ENCODE measurements around the gene KIF17. TPM values are rescaled to one million over a fixed set of nuclear protein-coding genes. Genes with fewer than 3 reads are reported as not detected.
"Not testable (repeated sequence)": the region's sequence is repeated elsewhere in the genome, so short reads cannot be mapped to it uniquely, and the experiment has no call there.

Gene KIF17
- total and polyA plus RNA-seq, 4 donors: 0.49 to 3.2 (median 2.6) TPM

- no peak overlapping the region for H3K4me3 ChIP-seq (ENCODE audit: low read length in 2 of 2)
These were observed 35.8 kb downstream of the KIF17 start for GRCh38 chr1:20681999-20682398.

DNA sequence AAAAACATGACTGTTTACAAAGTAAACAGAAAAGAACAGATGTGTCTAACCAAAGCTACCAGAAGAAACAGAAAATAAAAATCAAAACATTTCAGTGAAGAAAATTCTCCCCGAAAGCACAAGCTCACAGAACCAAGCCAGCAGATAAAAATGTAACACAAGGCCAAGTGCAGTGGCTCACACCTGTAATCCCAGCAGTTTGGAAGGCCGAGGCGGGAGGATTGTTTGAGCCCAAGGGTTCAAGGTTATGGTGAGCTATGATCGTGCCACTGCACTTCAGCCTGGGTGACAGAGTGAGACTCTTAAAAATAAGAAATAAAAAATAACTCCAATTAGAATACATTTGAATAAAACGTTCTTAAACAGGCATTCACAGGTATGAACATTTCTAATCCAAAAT is 37.5 kb downstream of the KIF17 start:
- no peak for ATAC-seq (ENCODE audit: low FRiP score)
- intact Hi-C loops (cut with DNase I): no loop called here

More at GRCh38 chr1:20681999-20682398, 35.8 kb downstream of the KIF17 start:
- WGBS, 2 donors: 88 to 89% methylated on average over 9 of the region's 9 CpGs
- H3K36me3 ChIP-seq (ENCODE audit: control insufficient read depth in 1 of 2, insufficient read depth in 2 of 2, low read length in 1 of 2): no peaks in the 10 kb centered on the region
- no peaks in the 10 kb centered on the region for H3K4me1 ChIP-seq (ENCODE audit: control insufficient read depth in 1 of 2, insufficient read depth in 2 of 2, low read length in 2 of 2)
- no peaks in the 10 kb centered on the region for H3K9me3 ChIP-seq (ENCODE audit: control insufficient read depth, low read length)
- DNase-seq (no peak), ATAC-seq (ENCODE audit: low FRiP score) (no peak)
- no peak overlapping the region for H3K27ac ChIP-seq (ENCODE audit: low read depth in 1 of 2, low read length in 2 of 2)
- no peaks in the 10 kb centered on the region for H3K27me3 ChIP-seq (ENCODE audit: control insufficient read depth in 1 of 2, insufficient read depth in 2 of 2, low read length in 1 of 2)
- intact Hi-C loops (cut with DNase I): no loop called here

GRCh38 chr1:20678599-20678998 is 39.2 kb downstream of the KIF17 start:
- no peak overlapping the region for H3K27ac ChIP-seq (ENCODE audit: low read depth in 1 of 2, low read length in 2 of 2)
- no peaks in the 10 kb centered on the region for H3K27me3 ChIP-seq (ENCODE audit: control insufficient read depth in 1 of 2, insufficient read depth in 2 of 2, low read length in 1 of 2)
- H3K36me3 ChIP-seq (ENCODE audit: control insufficient read depth in 1 of 2, insufficient read depth in 2 of 2, low read length in 1 of 2): no peaks in the 10 kb centered on the region
- no peaks in the 10 kb centered on the region for H3K9me3 ChIP-seq (ENCODE audit: control insufficient read depth, low read length)
- H3K4me1 ChIP-seq (ENCODE audit: control insufficient read depth in 1 of 2, insufficient read depth in 2 of 2, low read length in 2 of 2): no peaks in the 10 kb centered on the region
- DNase-seq: no peak
- ATAC-seq (ENCODE audit: low FRiP score): no peak
- intact Hi-C loops (cut with DNase I): no loop called here
- 77 to 81% methylated on average over 6 of the region's 6 CpGs for WGBS, 2 donors
- no peak overlapping the region for H3K4me3 ChIP-seq (ENCODE audit: low read length in 2 of 2)

More for the DNA sequence above, 37.5 kb downstream of the KIF17 start:
- Histone ChIP-seq H3K9me3 (ENCODE audit: control insufficient read depth, low read length) (no peaks in the 10 kb centered on the region), H3K4me3 (ENCODE audit: low read length in 2 of 2) (no peak overlapping the region), H3K27me3 (ENCODE audit: control insufficient read depth in 1 of 2, insufficient read depth in 2 of 2, low read length in 1 of 2) (no peaks in the 10 kb centered on the region), H3K4me1 (ENCODE audit: control insufficient read depth in 1 of 2, insufficient read depth in 2 of 2, low read length in 2 of 2) (no peaks in the 10 kb centered on the region), H3K36me3 (ENCODE audit: control insufficient read depth in 1 of 2, insufficient read depth in 2 of 2, low read length in 1 of 2) (no peaks in the 10 kb centered on the region), H3K27ac (ENCODE audit: low read depth in 1 of 2, low read length in 2 of 2) (no peak overlapping the region)
- no peak for DNase-seq
- WGBS, 2 donors: 76 to 77% methylated on average over 5 of the region's 5 CpGs

DNA sequence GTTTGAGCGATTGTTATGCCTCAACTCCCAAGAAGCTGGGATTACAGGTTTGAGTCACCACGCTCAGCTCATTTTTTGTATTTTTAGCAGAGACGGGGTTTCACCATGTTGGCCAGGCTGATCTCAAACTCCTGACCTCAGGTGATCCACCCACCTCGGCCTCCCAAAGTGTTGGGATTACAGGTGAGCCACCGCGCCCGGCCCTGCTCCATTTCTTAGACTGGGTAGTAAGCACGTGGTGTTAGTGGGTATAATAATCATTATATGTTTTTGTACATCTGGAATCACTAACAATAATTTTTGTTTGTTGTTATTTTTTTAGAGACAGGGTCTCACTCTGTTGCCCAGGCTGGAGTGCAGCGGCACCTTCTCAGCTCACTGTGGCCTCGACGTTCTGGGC is 44.2 kb downstream of the KIF17 start:
- H3K36me3 ChIP-seq (ENCODE audit: control insufficient read depth in 1 of 2, insufficient read depth in 2 of 2, low read length in 1 of 2); H3K27ac ChIP-seq (ENCODE audit: low read depth in 1 of 2, low read length in 2 of 2); intact Hi-C loops (cut with DNase I); DNase-seq; ATAC-seq (ENCODE audit: low FRiP score); H3K9me3 ChIP-seq (ENCODE audit: control insufficient read depth, low read length); H3K4me1 ChIP-seq (ENCODE audit: control insufficient read depth in 1 of 2, insufficient read depth in 2 of 2, low read length in 2 of 2); H3K27me3 ChIP-seq (ENCODE audit: control insufficient read depth in 1 of 2, insufficient read depth in 2 of 2, low read length in 1 of 2); H3K4me3 ChIP-seq (ENCODE audit: low read length in 2 of 2): not testable (repeated sequence)
- WGBS, 2 donors: 84 to 86% methylated on average over 11 of the region's 11 CpGs

GRCh38 chr1:20672265-20672632 is 45.6 kb downstream of the KIF17 start:
- no peaks in the 10 kb centered on the region for H3K27me3 ChIP-seq (ENCODE audit: control insufficient read depth in 1 of 2, insufficient read depth in 2 of 2, low read length in 1 of 2)
- intact Hi-C loops (cut with DNase I): no loop called here
- H3K27ac ChIP-seq (ENCODE audit: low read depth in 1 of 2, low read length in 2 of 2): no peak overlapping the region
- ATAC-seq (ENCODE audit: low FRiP score) (no peak), DNase-seq (no peak)
- H3K4me3 ChIP-seq (ENCODE audit: low read length in 2 of 2): no peak overlapping the region
- no peaks in the 10 kb centered on the region for H3K9me3 ChIP-seq (ENCODE audit: control insufficient read depth, low read length)
- no peaks in the 10 kb centered on the region for H3K36me3 ChIP-seq (ENCODE audit: control insufficient read depth in 1 of 2, insufficient read depth in 2 of 2, low read length in 1 of 2)
- 78 to 82% methylated on average over 4 of the region's 4 CpGs for WGBS, 2 donors
- no peaks in the 10 kb centered on the region for H3K4me1 ChIP-seq (ENCODE audit: control insufficient read depth in 1 of 2, insufficient read depth in 2 of 2, low read length in 2 of 2)

DNA sequence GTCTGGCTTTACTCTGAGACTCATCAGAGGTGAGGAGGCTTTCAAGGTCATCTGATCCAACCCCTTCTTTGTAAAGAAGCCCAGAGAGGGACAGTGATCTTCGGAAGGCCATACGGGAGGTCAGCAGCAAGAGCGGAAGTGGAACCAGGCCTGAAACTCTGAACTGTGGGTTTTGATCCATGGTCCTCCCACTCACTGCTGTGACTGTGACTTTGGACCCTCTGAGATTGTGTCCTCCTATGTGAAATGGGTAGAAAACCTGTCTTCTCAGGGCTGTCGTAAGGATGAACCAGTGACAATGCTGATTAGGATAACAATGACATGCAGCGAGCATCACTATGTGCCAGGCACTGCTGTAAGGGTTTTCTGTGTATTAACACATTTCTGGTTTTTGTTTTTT is 46.9 kb downstream of the KIF17 start:
- DNase-seq (no peak), ATAC-seq (ENCODE audit: low FRiP score) (no peak)
- no peaks in the 10 kb centered on the region for H3K4me1 ChIP-seq (ENCODE audit: control insufficient read depth in 1 of 2, insufficient read depth in 2 of 2, low read length in 2 of 2)
- H3K4me3 ChIP-seq (ENCODE audit: low read length in 2 of 2): no peak overlapping the region
- 91% methylated on average over 5 of the region's 5 CpGs for WGBS, 2 donors
- intact Hi-C loops (cut with DNase I): no loop called here
- H3K9me3 ChIP-seq (ENCODE audit: control insufficient read depth, low read length): no peaks in the 10 kb centered on the region
- H3K27ac ChIP-seq (ENCODE audit: low read depth in 1 of 2, low read length in 2 of 2): no peak overlapping the region
- H3K36me3 ChIP-seq (ENCODE audit: control insufficient read depth in 1 of 2, insufficient read depth in 2 of 2, low read length in 1 of 2): no peaks in the 10 kb centered on the region
- H3K27me3 ChIP-seq (ENCODE audit: control insufficient read depth in 1 of 2, insufficient read depth in 2 of 2, low read length in 1 of 2): no peaks in the 10 kb centered on the region

GRCh38 chr1:20668581-20668980 is 49.2 kb downstream of the KIF17 start:
- WGBS, 2 donors: 97 to 100% methylated on average over 1 of the region's 1 CpG
- DNase-seq (no peak), ATAC-seq (ENCODE audit: low FRiP score) (no peak)
- intact Hi-C loops (cut with DNase I): no loop called here
- Histone ChIP-seq H3K9me3 (ENCODE audit: control insufficient read depth, low read length) (no peaks in the 10 kb centered on the region), H3K4me1 (ENCODE audit: control insufficient read depth in 1 of 2, insufficient read depth in 2 of 2, low read length in 2 of 2) (no peaks in the 10 kb centered on the region), H3K36me3 (ENCODE audit: control insufficient read depth in 1 of 2, insufficient read depth in 2 of 2, low read length in 1 of 2) (no peaks in the 10 kb centered on the region), H3K27ac (ENCODE audit: low read depth in 1 of 2, low read length in 2 of 2) (no peak overlapping the region), H3K27me3 (ENCODE audit: control insufficient read depth in 1 of 2, insufficient read depth in 2 of 2, low read length in 1 of 2) (no peaks in the 10 kb centered on the region), H3K4me3 (ENCODE audit: low read length in 2 of 2) (no peak overlapping the region)

DNA sequence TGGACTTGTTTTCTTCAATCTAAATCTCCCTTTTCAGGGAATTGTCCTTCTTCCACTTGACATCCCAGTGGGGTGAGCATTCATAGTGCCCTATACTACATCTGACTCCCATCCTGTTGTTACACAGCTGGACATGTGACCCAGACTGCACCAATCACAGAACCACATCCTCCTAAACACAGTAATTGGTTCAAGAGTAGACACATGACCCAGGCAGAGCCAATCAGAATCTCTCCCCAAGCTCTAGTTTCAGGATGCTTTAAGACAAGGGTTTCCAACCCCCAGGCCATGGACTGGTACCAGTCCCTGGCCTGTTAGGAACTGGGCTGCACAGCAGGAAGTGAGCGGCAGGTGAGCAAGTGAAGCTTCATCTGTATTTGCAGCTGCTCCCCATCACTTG is 51.0 kb downstream of the KIF17 start:
- H3K27ac ChIP-seq (ENCODE audit: low read depth in 1 of 2, low read length in 2 of 2): no peak overlapping the region
- no peak overlapping the region for H3K4me3 ChIP-seq (ENCODE audit: low read length in 2 of 2)
- intact Hi-C loops (cut with DNase I): no loop called here
- ATAC-seq (ENCODE audit: low FRiP score): no peak
- no peak for DNase-seq
- no peaks in the 10 kb centered on the region for H3K27me3 ChIP-seq (ENCODE audit: control insufficient read depth in 1 of 2, insufficient read depth in 2 of 2, low read length in 1 of 2)
- no peaks in the 10 kb centered on the region for H3K9me3 ChIP-seq (ENCODE audit: control insufficient read depth, low read length)
- no peaks in the 10 kb centered on the region for H3K36me3 ChIP-seq (ENCODE audit: control insufficient read depth in 1 of 2, insufficient read depth in 2 of 2, low read length in 1 of 2)
- WGBS, 2 donors: 95 to 98% methylated on average over 1 of the region's 1 CpG
- H3K4me1 ChIP-seq (ENCODE audit: control insufficient read depth in 1 of 2, insufficient read depth in 2 of 2, low read length in 2 of 2): no peaks in the 10 kb centered on the region

DNA sequence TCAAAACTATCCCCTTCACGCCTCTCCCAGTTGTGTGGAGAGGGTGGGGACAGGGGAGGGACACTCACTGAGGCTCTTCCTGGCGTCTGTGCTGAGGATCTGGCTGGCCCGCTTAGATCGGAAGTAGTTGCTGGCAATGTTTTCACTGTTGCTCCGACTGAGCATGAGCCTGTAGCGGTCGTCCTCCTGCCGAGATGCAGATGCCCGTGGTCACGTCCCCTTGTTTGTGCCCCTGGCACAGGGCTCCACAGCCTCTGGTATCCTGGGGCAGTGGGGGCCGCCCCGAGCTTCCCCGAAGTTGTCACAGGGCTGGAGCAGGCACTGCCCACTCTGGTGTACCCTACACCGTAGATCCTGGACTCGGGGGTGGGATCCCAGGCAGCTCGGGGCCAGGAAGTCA is 51.7 kb downstream of the KIF17 start:
- Histone ChIP-seq H3K27ac (ENCODE audit: low read depth in 1 of 2, low read length in 2 of 2) (no peak overlapping the region), H3K9me3 (ENCODE audit: control insufficient read depth, low read length) (no peaks in the 10 kb centered on the region), H3K4me3 (ENCODE audit: low read length in 2 of 2) (no peak overlapping the region), H3K27me3 (ENCODE audit: control insufficient read depth in 1 of 2, insufficient read depth in 2 of 2, low read length in 1 of 2) (no peaks in the 10 kb centered on the region), H3K4me1 (ENCODE audit: control insufficient read depth in 1 of 2, insufficient read depth in 2 of 2, low read length in 2 of 2) (no peaks in the 10 kb centered on the region), H3K36me3 (ENCODE audit: control insufficient read depth in 1 of 2, insufficient read depth in 2 of 2, low read length in 1 of 2) (no peaks in the 10 kb centered on the region)
- no peak for ATAC-seq (ENCODE audit: low FRiP score)
- intact Hi-C loops (cut with DNase I): no loop called here
- DNase-seq: no peak
- 79 to 80% methylated on average over 15 to 16 of the region's 16 CpGs for WGBS, 2 donors
